Measurements from ENCODE around the gene PDF.
"Not testable (repeated sequence)": the region's sequence is repeated elsewhere in the genome, so short reads cannot be mapped to it uniquely, and the experiment has no call there.

PDF gene

GRCh38 chr16:69330286-69331109, at the start of gene PDF:
PDF (minus strand) TSS chr16:69330588; CDS start chr16:69330570, 18 bp downstream.
- DNase-seq (ENCODE audit: low read depth): peak; percentile 85

DNA sequence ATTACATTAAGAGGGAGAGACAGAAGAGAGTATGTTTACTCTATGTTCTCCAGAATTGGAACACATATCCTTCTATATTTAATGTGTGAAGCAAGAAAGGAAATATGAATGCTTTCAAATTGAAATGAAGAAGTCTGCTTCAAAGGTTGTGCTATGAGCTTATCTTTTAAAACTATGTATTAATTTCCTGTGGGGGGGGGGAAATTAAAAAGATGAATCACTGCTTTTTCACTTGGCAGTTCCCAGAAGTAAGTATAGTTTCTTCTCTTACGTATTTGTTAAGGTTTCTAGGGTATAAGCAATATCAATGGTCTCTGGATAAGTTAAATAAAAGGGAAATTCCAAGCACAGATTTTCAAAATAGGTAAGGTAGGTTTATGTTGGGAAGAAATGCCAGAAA, 48.4 kb upstream of the PDF start:
- DNase-seq (ENCODE audit: low read depth): no peak

DNA sequence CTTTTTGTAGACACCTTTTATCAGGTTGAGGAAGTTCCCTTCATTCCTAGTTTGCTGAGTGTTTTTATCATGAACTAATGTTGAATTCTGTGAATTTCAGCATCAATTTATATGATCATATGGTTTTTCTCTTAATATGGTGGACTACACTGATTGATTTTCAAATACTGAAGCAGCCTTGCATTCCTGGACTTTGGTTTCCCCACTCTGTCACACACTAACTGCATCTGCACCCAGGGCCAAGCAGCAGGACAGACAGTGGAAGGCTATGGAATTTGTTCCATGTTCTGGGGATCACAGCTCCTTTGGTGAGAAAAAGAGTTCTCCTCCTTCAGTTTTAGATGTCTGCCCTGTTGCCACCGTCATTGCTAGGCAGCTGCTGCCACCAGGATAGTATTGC, 47.6 kb upstream of the PDF start:
- DNase-seq (ENCODE audit: low read depth): no peak

DNA sequence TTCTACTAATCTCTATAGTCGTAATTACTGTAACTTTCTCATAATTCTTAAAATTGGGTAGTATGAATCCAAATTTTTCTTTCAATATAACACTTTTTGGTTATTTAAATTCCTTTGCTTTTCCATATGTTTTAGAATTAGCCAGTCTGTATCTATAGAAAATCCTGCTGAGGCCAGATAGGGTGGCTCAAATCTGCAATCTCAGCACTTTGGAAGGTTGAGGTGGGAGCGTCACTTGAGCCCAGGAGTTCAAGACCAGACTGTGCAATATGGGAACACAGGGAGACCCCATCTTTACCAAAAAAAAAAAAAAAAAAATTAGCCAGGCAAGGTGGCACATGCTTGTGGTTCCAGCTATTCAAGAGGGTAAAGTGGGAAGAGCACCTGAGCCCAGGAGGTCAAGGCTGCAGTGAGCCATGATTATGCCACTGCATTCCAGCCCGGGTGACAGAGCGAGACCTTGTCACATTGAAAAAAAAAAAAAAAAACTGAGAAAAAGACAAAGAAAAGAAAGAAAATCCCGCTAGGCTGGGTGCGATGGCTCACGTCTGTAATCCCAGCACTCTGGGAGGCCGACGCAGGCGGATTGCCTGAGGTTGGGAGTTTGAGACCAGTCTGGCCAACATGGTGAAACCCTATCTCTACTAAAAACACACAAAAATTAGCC, 46.1 kb upstream of the PDF start:
- no peak for DNase-seq (ENCODE audit: low read depth)

DNA sequence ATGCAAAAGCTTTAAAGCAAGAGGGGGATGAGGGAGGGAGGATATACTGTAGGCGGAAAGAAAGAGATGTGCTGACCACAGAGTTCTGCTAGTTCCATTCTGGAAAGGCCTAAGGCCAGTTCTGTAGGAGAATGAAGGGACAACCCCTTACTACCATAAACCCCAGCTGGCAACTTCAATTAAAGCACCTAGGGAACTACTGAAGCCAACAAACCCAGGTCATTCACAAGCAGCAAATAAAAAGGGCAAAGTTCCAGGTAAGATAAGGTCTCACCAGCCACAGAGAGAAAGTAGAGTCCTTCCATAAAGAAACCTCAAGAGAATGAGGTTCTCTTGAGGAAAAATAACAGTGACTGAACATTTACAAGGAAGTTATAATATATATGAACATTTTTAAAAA, 42.6 kb upstream of the PDF start:
- DNase-seq (ENCODE audit: low read depth): no peak

DNA sequence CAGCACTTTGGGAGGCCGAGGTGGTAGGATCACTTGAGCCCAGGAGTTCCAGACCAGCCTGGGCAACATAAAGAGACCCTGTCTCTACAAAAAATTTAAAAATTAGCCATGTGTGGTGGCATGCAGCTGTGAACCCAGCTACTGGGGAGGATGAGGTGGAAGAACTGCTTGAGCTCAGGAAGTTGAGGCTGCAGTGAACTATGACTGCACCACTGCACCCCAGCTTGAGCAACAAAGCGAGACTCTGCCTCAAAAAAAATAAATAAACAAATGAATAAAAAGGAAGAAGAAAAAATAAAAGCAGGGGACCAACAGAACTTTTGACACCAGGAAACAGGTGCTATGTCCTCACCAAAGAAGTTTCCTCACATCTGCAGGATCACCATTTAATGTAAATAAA, 41.2 kb upstream of the PDF start:
- DNase-seq (ENCODE audit: low read depth): no peak

- no peak for DNase-seq (ENCODE audit: low read depth)
These were observed 38.5 kb upstream of the PDF start for GRCh38 chr16:69368866-69369265.

DNA sequence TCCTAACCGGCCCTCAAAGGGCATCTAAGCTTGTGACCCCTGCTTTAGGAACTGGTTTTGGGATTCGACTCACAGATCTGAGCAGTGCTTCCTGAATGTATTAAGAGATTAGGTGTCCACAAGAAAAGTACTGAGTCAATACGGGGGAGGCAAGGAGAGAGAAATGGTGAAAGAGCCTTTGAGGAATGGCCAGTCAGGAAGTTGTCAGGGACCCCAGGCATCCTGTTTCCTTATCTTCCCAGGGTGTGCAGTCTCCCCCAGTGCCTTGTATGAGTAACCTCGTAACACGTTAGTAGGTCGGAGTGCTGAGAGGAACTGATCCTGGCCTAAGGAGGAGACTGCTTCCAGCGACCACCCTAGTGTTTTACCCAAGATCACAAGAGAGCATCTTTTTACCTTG, 37.6 kb upstream of the PDF start:
- DNase-seq (ENCODE audit: low read depth): peak; percentile 91

DNA sequence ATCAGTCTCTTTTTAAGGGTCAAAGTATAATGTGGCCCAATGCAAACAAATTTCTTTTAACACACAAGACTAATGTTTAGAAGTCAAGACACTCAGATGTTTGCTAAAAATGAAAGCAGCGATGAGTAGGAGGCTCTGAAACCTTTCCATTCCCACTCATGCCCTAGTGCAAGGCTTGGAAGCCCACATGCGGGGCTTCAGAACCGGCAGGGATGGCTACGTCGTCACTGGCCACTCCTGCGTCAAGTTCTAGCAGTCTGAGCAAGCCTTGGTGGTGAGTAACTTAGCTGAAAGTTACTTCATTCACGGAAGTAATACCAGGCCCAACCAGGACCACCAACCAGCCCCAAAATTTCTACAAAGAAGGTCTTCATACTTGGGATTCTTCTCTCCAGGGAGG, 36.0 kb upstream of the PDF start:
- DNase-seq (ENCODE audit: low read depth): no peak

- DNase-seq (ENCODE audit: low read depth): no peak
These were observed 35.5 kb upstream of the PDF start for GRCh38 chr16:69365901-69366300.

DNA sequence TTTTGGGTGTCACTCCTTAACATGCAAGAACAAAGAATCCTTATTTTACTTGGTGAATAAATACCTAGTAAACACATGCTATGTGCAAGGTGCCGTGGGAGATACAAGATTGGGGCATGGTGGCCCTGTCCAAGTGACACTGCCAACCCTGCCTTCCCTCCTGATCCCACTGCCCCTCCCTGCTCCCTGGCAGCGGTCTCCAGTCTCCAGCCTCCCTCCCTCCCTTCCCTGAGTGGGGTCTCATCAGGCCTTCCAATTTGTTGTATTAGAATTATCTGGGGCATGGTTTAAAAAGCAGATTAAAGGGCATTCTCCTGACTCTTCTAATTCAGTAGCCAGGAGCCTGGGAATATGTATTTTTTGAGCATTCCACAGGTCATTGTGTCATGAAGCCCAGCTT, 33.7 kb upstream of the PDF start:
- DNase-seq (ENCODE audit: low read depth): no peak

DNA sequence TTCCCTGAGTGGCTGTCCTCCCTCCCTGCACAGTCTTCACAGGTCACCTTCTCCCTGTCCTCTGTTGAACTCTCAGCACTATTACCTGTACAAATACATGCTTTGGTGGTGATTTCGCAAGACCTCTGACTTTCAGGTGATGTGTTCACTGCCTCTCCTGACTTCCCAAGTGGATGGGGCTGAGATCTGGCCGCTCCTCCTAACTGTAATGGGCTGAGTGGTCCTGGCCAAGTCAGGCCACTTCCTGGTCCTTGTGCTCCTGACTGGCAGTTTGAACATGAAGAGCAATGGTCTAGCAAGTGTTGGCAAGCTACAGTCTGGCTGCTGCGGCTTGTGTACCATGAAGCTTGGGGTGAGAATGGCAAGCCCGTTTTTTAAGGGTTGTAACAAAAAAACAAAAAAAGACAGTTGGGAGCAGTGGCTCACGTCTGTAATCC, 32.9 kb upstream of the PDF start:
- DNase-seq (ENCODE audit: low read depth): no peak

DNA sequence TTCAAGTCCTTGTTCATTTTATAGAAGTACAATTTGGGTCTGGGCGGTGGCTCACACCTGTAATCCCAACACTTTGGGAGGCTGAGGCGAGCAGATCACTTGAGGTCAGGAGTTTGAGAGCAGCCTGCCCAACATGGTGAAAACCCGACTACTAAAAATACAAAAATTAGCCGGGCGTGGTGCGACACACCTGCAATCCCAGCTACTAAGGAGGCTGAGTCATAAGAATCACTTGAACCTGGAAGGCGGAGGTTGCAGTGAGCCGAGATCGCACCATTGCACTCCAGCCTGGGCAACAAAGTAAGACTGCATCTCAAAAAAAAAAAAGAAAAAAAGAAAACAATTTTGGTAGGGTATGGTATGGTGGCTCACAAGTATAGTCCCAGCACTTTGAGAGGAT, 29.7 kb upstream of the PDF start:
- not testable (repeated sequence) for DNase-seq (ENCODE audit: low read depth)

DNA sequence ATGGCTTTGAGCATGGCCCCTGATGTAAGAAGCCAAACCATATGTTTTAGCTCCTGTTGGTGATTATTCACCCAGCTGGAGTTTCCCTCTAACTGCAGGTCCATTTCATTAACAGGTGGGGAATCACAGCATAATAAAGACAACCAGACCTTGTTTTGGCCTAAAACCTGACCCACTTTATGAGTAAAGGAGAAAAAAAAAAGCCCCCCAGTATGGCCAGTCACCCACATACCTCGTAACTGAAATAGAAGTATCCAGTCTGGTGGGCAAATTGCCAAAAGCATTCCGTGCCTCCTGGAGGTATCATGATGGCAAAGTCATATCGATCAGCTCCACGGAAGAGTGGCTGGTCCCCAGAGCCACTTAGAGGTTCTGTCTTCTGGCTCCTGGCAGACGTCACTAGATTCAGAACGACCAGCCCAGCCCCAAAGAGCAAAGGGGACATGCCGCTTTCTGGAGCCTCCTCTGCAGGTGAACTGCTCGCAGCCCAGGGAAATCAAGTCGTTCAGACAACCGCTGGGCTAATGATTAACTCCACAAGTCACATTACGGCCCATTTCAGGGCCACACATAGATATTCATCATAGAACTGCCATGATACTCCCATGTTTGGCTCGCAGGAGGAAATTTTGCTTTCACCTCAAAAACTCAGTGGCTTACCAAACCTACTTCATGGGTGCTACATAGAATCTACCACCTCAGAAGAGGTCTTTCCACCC, 21.1 kb upstream of the PDF start, which contains the start of gene TMED6:
Gene TMED6 (minus strand): TSS at position 478 of the 719 bp plus-strand sequence. CDS start 33 bp downstream, at position 445.
- DNase-seq (ENCODE audit: low read depth): no peak

- DNase-seq (ENCODE audit: low read depth): no peak
These were observed 20.2 kb upstream of the PDF start for GRCh38 chr16:69350536-69351133.

DNA sequence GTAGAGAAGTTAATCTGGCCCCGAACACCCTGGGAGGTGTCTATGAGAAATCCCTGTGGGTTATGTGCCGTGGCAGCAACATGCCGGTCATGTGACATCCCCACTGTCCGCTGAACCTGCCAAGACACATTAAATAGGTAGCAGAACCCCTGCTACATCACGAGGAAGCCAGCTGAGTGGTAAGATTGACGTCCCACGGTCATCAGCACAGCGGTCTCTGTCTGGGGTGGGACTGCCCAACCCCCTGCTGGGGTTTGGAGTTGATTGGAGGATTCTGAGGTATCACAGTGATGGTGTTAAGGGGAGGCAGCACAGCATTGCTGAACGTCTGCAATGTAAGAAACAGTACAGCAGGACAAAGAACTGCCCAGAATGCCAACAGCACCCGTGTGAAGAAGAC, 19.1 kb upstream of the PDF start:
- DNase-seq (ENCODE audit: low read depth): no peak

DNA sequence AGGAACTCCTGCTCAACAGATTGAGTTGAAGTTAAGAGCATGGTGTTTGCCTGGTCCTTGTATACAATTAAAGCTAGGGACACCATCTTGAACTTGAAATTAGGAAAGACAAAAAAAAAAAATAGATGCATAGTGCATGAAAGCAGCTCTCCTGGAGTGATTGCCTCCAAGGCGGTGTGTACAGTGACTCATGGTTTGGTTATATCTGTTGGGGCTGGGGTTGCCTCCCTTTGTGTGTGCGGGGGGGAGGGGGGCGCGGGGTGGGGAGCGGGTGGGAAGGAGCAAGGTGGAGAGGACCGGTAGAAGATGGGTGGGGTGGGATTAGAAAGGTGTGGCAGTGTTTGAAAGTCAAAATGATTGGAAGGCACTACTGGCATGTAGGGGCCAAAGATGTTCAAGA, 17.8 kb upstream of the PDF start:
- DNase-seq (ENCODE audit: low read depth): no peak

DNA sequence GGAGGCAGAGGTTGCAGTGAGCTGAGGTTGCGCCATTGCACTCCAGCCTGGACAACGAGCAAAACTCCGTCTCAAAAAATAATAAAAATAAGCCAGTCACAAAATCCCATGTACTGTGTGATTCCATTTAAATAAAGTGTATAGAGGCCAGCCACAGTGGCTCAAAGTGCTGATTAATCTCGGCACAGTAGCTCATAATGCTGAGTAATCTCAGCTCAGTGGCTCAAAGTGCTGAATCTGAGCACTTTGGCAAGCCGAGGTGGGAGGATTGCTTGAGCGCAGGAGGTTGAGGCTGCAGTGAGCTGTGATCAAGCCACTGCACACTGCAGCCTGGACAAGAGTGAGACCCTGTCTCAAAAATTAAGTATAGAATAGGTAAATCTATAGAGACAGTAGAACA, 16.3 kb upstream of the PDF start:
- no peak for DNase-seq (ENCODE audit: low read depth)

- DNase-seq (ENCODE audit: low read depth): no peak
These were observed 15.5 kb upstream of the PDF start for GRCh38 chr16:69345923-69346322.

- DNase-seq (ENCODE audit: low read depth): no peak
These were observed 13.8 kb upstream of the PDF start for GRCh38 chr16:69344171-69344570.

DNA sequence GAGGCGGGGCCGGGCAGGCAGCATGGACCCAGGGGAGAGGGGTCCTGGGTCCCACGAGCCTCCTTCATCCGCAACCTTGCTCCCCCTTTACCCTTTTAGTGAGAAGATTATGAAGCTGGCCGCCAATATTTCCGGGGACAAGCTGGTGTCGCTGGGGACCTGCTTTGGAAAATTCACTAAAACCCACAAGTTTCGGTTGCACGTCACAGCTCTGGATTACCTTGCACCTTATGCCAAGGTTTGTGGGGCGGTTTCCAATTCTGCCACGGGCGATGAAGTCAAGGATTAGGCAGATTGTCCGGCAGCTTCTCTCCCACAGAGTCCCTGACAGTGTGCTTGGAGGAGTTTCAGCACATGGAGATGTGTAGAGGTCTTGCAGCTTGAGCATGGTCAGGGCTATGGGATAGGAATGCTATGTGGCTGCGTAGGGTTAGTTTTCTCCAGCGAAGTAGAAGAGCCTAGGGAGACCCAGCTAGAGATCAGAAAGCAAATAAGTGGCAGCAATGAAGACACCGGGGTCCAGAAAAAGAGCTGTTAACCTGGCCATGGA, 9.8 kb upstream of the PDF start:
- DNase-seq (ENCODE audit: low read depth): no peak
